ENCODE results near the gene SPATS2L.

DNA sequence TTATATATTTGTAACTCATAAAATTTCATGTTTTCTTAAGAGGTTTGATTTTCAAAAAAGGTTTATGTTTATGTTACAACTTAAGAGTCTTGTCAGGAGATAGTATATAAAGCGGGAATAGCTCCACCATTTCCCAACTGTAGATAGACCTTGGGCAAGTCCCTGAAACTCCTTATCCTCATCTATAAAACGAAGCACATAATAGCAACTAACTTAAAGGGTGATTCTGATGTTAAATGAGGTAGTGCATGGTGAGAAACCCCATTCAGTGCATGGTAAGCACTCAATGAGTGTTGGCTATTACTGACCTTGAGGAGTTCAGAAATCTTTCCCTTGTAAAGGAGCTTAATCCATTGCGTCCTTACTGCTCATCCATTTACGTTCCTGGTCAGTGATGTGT, 169.3 kb downstream of the SPATS2L start:
- TF ChIP-seq, protein P1, sequence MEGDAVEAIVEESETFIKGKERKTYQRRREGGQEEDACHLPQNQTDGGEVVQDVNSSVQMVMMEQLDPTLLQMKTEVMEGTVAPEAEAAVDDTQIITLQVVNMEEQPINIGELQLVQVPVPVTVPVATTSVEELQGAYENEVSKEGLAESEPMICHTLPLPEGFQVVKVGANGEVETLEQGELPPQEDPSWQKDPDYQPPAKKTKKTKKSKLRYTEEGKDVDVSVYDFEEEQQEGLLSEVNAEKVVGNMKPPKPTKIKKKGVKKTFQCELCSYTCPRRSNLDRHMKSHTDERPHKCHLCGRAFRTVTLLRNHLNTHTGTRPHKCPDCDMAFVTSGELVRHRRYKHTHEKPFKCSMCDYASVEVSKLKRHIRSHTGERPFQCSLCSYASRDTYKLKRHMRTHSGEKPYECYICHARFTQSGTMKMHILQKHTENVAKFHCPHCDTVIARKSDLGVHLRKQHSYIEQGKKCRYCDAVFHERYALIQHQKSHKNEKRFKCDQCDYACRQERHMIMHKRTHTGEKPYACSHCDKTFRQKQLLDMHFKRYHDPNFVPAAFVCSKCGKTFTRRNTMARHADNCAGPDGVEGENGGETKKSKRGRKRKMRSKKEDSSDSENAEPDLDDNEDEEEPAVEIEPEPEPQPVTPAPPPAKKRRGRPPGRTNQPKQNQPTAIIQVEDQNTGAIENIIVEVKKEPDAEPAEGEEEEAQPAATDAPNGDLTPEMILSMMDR (IDR thresholded peaks at IDR 0.05), result no peak
- TF ChIP-seq POLR2A (IDR thresholded peaks at IDR 0.05), result no peak

Data from adrenal gland (tissue), 5 donors.